Suprapubic skin (tissue), 4 donors: ENCODE measurements around the gene KAZN. TPM values are rescaled to one million over a fixed set of nuclear protein-coding genes. Genes with fewer than 3 reads are reported as not detected.

Source experiments
- DNase-seq, 2 donors: peaks; one replicate each; pipeline ENCODE4 v3.0.0-alpha.2; 2019; ENCODE audit warnings: low spot score in 2 of 2
- H3K27ac ChIP-seq: fragments of 200-600 bp; sonication (generic); one replicate; pipeline ENCODE4 v1.5.1; 2019
- H3K27me3 ChIP-seq: fragments of 200-600 bp; sonication (generic); one replicate; pipeline ENCODE4 v1.5.1; 2019
- H3K36me3 ChIP-seq: fragments of 200-600 bp; sonication (generic); one replicate; pipeline ENCODE4 v1.5.1; 2019
- H3K4me1 ChIP-seq: fragments of 200-600 bp; sonication (generic); one replicate; pipeline ENCODE4 v1.5.1; 2019
- H3K4me3 ChIP-seq: fragments of 200-600 bp; sonication (generic); one replicate; pipeline ENCODE4 v1.5.1; 2019; ENCODE audit warnings: mild to moderate bottlenecking
- H3K9me3 ChIP-seq: fragments of 200-600 bp; sonication (generic); one replicate; pipeline ENCODE4 v1.5.1; 2019
- EP300 ChIP-seq: sonication (generic); formaldehyde crosslinking; IDR thresholded peaks from one replicate; pipeline ENCODE4 v1.6.1; 2017; ENCODE audit warnings: antibody characterized with exemption
- POLR2A ChIP-seq, 2 donors: fragments of 450-650 bp; IDR thresholded peaks; one replicate each; pipeline ENCODE4 v1.6.1; 2017; ENCODE audit warnings: antibody characterized with exemption in 2 of 2, mild to moderate bottlenecking in 2 of 2, moderate library complexity in 2 of 2
- POLR2AphosphoS5 ChIP-seq, 3 donors: sonication (generic); formaldehyde crosslinking; IDR thresholded peaks; one replicate each; pipeline ENCODE4 v1.6.1; 2017; ENCODE audit warnings: antibody characterized with exemption in 3 of 3
- WGBS: methylation state at CpG from one replicate; pipeline ENCODE4 v1.1.5; 2018; 5-methylcytosine and 5-hydroxymethylcytosine counted together
- total RNA-seq, 4 donors: library from RNA; depleted of rRNA; stranded (reverse); fragments of >200 nt; gene quantifications; one replicate each; pipeline ENCODE4 v1.1.0, GENCODE V29; 2016
- TF ChIP-seq, protein P1 (sequence below), 2 donors: fragments of 200-600 bp in 1 of 2; fragments of 450-650 bp in 1 of 2; sonication (generic) in 1 of 2; IDR thresholded peaks; one replicate each; pipeline ENCODE4 v1.5.1; 2016 to 2019; ENCODE audit warnings: antibody characterized with exemption in 2 of 2, mild to moderate bottlenecking in 1 of 2, moderate library complexity in 1 of 2

KAZN gene
- total RNA-seq, 4 donors from 2014 or later, result 29.2 to 37.5 (median 31.7) TPM

DNA sequence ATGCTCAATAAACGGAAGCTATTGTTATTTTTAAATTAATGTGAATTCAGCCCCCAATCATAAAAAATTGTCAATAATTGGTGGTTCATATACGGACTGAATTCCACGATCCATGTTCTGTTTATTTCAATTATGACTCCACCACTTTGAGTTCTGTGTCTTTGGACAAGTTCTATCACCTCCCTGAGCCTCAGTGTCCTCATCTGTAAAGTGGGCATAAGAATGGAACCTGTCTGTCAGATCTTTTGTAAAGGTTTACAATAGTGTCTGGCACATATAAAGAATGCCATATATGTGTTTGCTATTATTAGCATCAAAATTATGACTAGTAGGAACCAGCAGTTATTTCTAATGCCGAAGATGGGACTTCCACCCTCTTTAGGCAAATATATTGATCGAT lies 183.3 kb downstream of the KAZN start:
- 92% methylated on average over 5 of the region's 5 CpGs for WGBS
- H3K27me3 ChIP-seq, result no peaks in the 10 kb centered on the region
- H3K9me3 ChIP-seq, result no peaks in the 10 kb centered on the region
- peaks cover 3% of the 10 kb centered on the region for H3K4me1 ChIP-seq
- no peak overlapping the region for H3K27ac ChIP-seq
- no peak overlapping the region for H3K4me3 ChIP-seq
- no peak for TF ChIP-seq POLR2AphosphoS5 (IDR thresholded peaks at IDR 0.05)
- no peak for TF ChIP-seq EP300
- TF ChIP-seq, protein P1, sequence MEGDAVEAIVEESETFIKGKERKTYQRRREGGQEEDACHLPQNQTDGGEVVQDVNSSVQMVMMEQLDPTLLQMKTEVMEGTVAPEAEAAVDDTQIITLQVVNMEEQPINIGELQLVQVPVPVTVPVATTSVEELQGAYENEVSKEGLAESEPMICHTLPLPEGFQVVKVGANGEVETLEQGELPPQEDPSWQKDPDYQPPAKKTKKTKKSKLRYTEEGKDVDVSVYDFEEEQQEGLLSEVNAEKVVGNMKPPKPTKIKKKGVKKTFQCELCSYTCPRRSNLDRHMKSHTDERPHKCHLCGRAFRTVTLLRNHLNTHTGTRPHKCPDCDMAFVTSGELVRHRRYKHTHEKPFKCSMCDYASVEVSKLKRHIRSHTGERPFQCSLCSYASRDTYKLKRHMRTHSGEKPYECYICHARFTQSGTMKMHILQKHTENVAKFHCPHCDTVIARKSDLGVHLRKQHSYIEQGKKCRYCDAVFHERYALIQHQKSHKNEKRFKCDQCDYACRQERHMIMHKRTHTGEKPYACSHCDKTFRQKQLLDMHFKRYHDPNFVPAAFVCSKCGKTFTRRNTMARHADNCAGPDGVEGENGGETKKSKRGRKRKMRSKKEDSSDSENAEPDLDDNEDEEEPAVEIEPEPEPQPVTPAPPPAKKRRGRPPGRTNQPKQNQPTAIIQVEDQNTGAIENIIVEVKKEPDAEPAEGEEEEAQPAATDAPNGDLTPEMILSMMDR (IDR thresholded peaks at IDR 0.05), result no peak
- TF ChIP-seq POLR2A (IDR thresholded peaks at IDR 0.05), result no peak
- no peak for DNase-seq
- no peaks in the 10 kb centered on the region for H3K36me3 ChIP-seq

GRCh38 chr1:14782741-14783591 lies 184.5 kb downstream of the KAZN start:
- Histone ChIP-seq H3K36me3 (no peaks in the 10 kb centered on the region), H3K4me1 (peaks cover 9% of the 10 kb centered on the region), H3K4me3 (no peak overlapping the region), H3K27ac (no peak overlapping the region), H3K27me3 (no peaks in the 10 kb centered on the region), H3K9me3 (no peaks in the 10 kb centered on the region)
- 85% methylated on average over 8 of the region's 8 CpGs for WGBS
- DNase-seq, result no peak
- TF ChIP-seq, protein P1 (IDR thresholded peaks at IDR 0.05), result no peak
- TF ChIP-seq EP300, result no peak
- TF ChIP-seq POLR2A (IDR thresholded peaks at IDR 0.05), result no peak
- no peak for TF ChIP-seq POLR2AphosphoS5 (IDR thresholded peaks at IDR 0.05)

DNA sequence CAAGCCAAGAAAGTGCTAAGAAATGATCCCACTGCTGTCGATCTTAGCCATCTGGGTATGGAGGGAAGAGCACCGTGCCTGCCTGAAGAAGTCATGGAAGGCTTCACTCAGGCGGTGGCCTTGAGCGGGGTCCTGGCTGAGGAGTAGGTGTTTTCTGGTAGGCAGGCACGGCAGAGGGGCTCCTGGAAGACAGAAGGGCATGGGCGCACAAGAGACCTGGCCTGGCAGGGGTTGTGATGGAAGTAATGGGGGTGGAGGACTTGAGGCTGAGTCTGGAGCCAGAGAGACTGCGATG lies 185.1 kb downstream of the KAZN start:
- no peak for DNase-seq
- Histone ChIP-seq H3K27ac (no peak overlapping the region), H3K4me1 (peaks cover 9% of the 10 kb centered on the region), H3K9me3 (no peaks in the 10 kb centered on the region), H3K36me3 (no peaks in the 10 kb centered on the region), H3K4me3 (no peak overlapping the region), H3K27me3 (no peaks in the 10 kb centered on the region)
- TF ChIP-seq POLR2AphosphoS5 (IDR thresholded peaks at IDR 0.05) (no peak), POLR2A (IDR thresholded peaks at IDR 0.05) (no peak), EP300 (no peak)
- TF ChIP-seq, protein P1 (IDR thresholded peaks at IDR 0.05), result no peak
- 97% methylated on average over 7 of the region's 7 CpGs for WGBS

DNA sequence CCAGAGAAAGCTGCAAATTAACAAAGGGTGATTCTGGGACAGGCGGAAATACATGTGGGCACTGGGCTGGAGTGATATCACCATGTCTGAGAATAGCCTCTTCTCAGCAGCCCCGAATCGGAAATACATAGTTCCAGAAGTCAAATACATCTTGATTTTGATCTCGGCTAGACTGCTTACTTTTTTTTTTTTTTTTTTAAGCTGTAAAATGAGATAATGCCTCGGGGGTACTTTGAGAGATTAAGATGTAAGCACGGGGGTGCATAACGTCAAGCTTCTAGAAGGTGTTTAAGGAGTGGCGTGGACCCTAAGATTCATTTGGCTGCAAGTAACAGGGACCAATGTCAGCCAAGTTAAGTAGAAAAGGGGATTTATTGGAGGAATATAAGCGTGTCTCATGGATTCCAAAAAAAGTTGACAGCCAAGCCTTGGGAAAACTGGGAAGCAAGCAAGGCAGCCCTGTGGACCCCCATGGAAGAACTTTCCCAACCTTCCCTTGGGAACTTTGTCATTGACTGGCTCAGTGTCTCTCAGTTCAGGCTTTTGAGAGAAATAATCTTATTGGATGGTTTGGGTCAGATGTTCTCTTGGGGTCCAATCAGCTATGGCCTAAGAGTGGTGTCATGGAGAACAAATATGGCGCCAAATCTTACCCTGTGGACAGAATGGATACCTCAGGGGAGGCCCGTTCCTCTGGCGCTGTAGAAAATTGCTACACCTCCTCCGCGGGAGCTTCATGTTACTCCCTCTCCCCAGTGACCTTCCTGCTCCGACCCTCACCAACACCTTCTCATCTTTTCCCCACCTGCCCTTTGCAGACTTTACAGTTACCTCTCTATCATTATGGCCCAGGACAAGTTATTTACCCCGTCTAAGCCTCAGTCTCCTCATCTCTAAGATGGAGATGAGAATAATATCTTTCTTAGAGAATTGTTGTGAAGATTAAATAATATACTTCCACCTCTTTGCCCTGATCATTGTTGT lies 186.6 kb downstream of the KAZN start:
- H3K4me1 ChIP-seq, result peaks cover 7% of the 10 kb centered on the region
- DNase-seq, result no peak

More for the DNA sequence above, 186.6 kb downstream of the KAZN start:
- WGBS, result 87% methylated on average over 16 of the region's 16 CpGs
- no peaks in the 10 kb centered on the region for H3K27me3 ChIP-seq
- no peak overlapping the region for H3K4me3 ChIP-seq
- H3K36me3 ChIP-seq, result no peaks in the 10 kb centered on the region
- H3K9me3 ChIP-seq, result no peaks in the 10 kb centered on the region
- TF ChIP-seq POLR2AphosphoS5 (IDR thresholded peaks at IDR 0.05) (no peak), POLR2A (IDR thresholded peaks at IDR 0.05) (no peak), EP300 (no peak)
- TF ChIP-seq, protein P1 (IDR thresholded peaks at IDR 0.05), result no peak
- H3K27ac ChIP-seq, result no peak overlapping the region
